HG03521 (cell line): ENCODE data around the gene C2CD2.

Experiments used
- ATAC-seq: cut with Tn5 transposase; IDR thresholded peaks from one replicate; pipeline ENCODE4 v1.9.1; 2021; ENCODE audit warnings: mild to moderate bottlenecking, moderate library complexity; ENCODE audit not compliant: unreplicated experiment

C2CD2 gene

GRCh38 chr21:41869771-41870170 is 84.0 kb downstream of the C2CD2 start:
- no peak for ATAC-seq

- peak; percentile 47 for ATAC-seq
Measured at GRCh38 chr21:41868062-41868710, 85.6 kb downstream of the C2CD2 start.

GRCh38 chr21:41867313-41867712 is 86.5 kb downstream of the C2CD2 start:
- no peak for ATAC-seq

GRCh38 chr21:41866274-41866809 is 87.5 kb downstream of the C2CD2 start:
- no peak for ATAC-seq

- no peak for ATAC-seq
Measured at GRCh38 chr21:41865002-41865777, 88.6 kb downstream of the C2CD2 start.

- no peak for ATAC-seq
Measured at GRCh38 chr21:41864311-41865001, 89.4 kb downstream of the C2CD2 start.

GRCh38 chr21:41863439-41863740 is 90.4 kb downstream of the C2CD2 start:
- ATAC-seq = no peak

- ATAC-seq = no peak
Measured at GRCh38 chr21:41861987-41862386, 91.8 kb downstream of the C2CD2 start.

GRCh38 chr21:41861255-41861654 is 92.6 kb downstream of the C2CD2 start:
- ATAC-seq = no peak

GRCh38 chr21:41859297-41859980 is 94.4 kb downstream of the C2CD2 start:
- ATAC-seq = no peak

GRCh38 chr21:41858466-41859296 is 95.1 kb downstream of the C2CD2 start:
- no peak for ATAC-seq

- ATAC-seq = no peak
Measured at GRCh38 chr21:41857771-41858300, 96.0 kb downstream of the C2CD2 start.

GRCh38 chr21:41856572-41856971 is 97.2 kb downstream of the C2CD2 start:
- ATAC-seq = no peak

GRCh38 chr21:41854426-41854995 is 99.3 kb downstream of the C2CD2 start:
- no peak for ATAC-seq

- ATAC-seq = no peak
Measured at GRCh38 chr21:41852929-41853320, 100.9 kb downstream of the C2CD2 start.

GRCh38 chr21:41852151-41852928 is 101.5 kb downstream of the C2CD2 start:
- ATAC-seq = no peak

GRCh38 chr21:41851090-41851790 is 102.6 kb downstream of the C2CD2 start:
- ATAC-seq = no peak

- no peak for ATAC-seq
Measured at GRCh38 chr21:41850085-41850484, 103.7 kb downstream of the C2CD2 start.
